Neutrophil (primary cell): ENCODE data around the gene MAP1B.

Experiments used
- H3K27ac ChIP-seq: fragments of 200-600 bp; sonication (generic); 2 replicates; pipeline ENCODE4 v1.5.1; 2016; ENCODE audit warnings: mild to moderate bottlenecking, moderate library complexity
- H3K27me3 ChIP-seq: fragments of 200-600 bp; sonication (generic); 2 replicates; pipeline ENCODE4 v1.6.0; 2016; ENCODE audit warnings: mild to moderate bottlenecking
- H3K36me3 ChIP-seq: fragments of 200-600 bp; sonication (generic); 2 replicates; pipeline ENCODE4 v1.5.1; 2017
- H3K4me1 ChIP-seq, 2 experiments: fragments of 200-600 bp in 1 of 2; sonication (generic) in 1 of 2; 1 replicate in 1 of 2; 2 replicates in 1 of 2; pipeline versions ENCODE4 v1.5.1 to v1.6.1; 2013 to 2016; ENCODE audit warnings: low read depth in 1 of 2, low read length in 1 of 2, mild to moderate bottlenecking in 1 of 2, moderate library complexity in 1 of 2; ENCODE audit not compliant: control insufficient read depth in 1 of 2, insufficient read depth in 1 of 2
- H3K4me3 ChIP-seq, 2 experiments: fragments of 200-600 bp in 1 of 2; sonication (generic) in 1 of 2; 1 replicate in 1 of 2; 2 replicates in 1 of 2; pipeline ENCODE4 v1.5.1; 2013 to 2016; ENCODE audit warnings: low read depth in 1 of 2, low read length in 1 of 2, mild to moderate bottlenecking in 1 of 2, moderate library complexity in 1 of 2
- H3K9me3 ChIP-seq: fragments of 200-600 bp; sonication (generic); 2 replicates; pipeline ENCODE4 v1.5.1; 2016
- CTCF ChIP-seq: fragments of 200-600 bp; sonication (generic); IDR thresholded peaks from 2 replicates; pipeline ENCODE4 v1.5.1; 2016; ENCODE audit warnings: antibody characterized with exemption

The MAP1B gene

DNA sequence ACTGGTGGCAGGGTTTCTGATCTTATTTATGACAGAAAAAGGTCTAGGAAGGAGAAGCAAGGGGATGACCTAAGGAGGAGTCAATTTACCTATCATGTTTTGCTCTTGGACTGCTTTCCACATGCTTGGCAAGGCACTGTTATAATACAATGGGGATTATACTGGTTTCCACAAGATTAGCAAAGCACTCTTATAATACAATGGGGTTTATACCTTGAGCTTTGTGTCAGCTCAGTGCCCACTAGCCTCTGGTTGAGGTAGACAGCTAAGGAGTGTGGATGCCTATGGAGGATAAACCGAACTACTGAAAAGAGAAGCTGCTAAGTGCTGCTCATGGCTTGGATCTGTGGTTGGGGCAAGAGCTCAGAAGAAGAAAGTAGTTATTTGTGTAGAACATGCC, 144.1 kb downstream of the MAP1B start:
- no peak for TF ChIP-seq CTCF
- Histone ChIP-seq H3K4me3 (no peak overlapping the region), H3K9me3 (no peaks in the 10 kb centered on the region), H3K4me1 (peaks cover 15 to 20% of the 10 kb centered on the region in 2 experiments), H3K27ac (no peak overlapping the region), H3K36me3 (no peaks in the 10 kb centered on the region), H3K27me3 (no peaks in the 10 kb centered on the region)

DNA sequence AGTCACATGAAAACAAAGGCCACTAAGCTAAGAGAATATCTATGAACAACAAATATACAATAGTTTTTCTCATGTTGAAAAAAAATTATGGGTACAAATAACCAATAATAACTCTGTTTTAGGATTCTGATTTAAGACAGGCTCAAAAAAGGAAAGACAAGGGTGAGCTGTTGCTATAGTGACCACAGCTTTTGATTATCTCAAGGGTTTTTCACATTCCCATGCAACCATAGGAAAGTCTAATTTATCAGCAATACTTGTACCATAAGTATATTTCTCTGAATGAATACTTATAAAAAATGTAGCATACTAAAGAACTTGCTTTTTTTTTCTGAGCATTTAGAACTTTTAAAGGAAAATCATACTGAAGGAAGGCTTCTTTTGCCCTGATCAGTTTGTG, 144.7 kb downstream of the MAP1B start:
- no peaks in the 10 kb centered on the region for H3K9me3 ChIP-seq
- H3K4me3 ChIP-seq, result no peak overlapping the region
- no peak overlapping the region for H3K27ac ChIP-seq
- no peaks in the 10 kb centered on the region for H3K36me3 ChIP-seq
- H3K27me3 ChIP-seq, result no peaks in the 10 kb centered on the region
- TF ChIP-seq CTCF, result no peak
- H3K4me1 ChIP-seq, result peaks cover 15 to 20% of the 10 kb centered on the region in 2 experiments

- no peak overlapping the region for H3K27ac ChIP-seq
- H3K4me3 ChIP-seq, result no peak overlapping the region
- H3K36me3 ChIP-seq, result no peaks in the 10 kb centered on the region
- H3K9me3 ChIP-seq, result no peaks in the 10 kb centered on the region
- peaks cover 15 to 20% of the 10 kb centered on the region in 2 experiments for H3K4me1 ChIP-seq
- H3K27me3 ChIP-seq, result no peaks in the 10 kb centered on the region
- no peak for TF ChIP-seq CTCF
Observed at GRCh38 chr5:72252574-72253155, 145.4 kb downstream of the MAP1B start.

DNA sequence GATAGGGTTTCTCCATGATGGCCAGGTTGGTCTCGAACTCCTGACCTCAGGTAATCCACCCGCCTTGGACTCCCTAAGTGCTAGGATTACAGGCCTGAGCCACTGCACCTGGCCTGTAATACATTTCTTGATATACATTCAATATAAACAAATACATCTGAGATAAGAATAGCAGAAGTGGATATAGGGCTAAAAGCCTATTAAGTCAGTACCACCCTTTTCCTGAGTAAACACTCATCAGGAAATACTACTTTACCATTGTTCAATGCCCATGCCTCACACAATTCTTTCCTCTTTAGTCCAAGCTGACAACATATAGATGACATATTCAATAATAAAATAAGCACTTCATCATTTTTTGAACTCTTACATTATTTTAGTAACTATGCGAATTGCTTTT, 148.0 kb downstream of the MAP1B start:
- no peaks in the 10 kb centered on the region for H3K9me3 ChIP-seq
- peaks cover 15 to 20% of the 10 kb centered on the region in 2 experiments for H3K4me1 ChIP-seq
- no peaks in the 10 kb centered on the region for H3K36me3 ChIP-seq
- TF ChIP-seq CTCF, result no peak
- H3K4me3 ChIP-seq, result no peak overlapping the region
- no peak overlapping the region for H3K27ac ChIP-seq
- H3K27me3 ChIP-seq, result no peaks in the 10 kb centered on the region

- Histone ChIP-seq H3K27me3 (no peaks in the 10 kb centered on the region), H3K4me1 (peaks cover 15 to 20% of the 10 kb centered on the region in 2 experiments), H3K36me3 (no peaks in the 10 kb centered on the region), H3K4me3 (no peak overlapping the region), H3K9me3 (no peaks in the 10 kb centered on the region), H3K27ac (no peak overlapping the region)
- no peak for TF ChIP-seq CTCF
Observed at GRCh38 chr5:72255670-72256069, 148.4 kb downstream of the MAP1B start.
